ENCODE measurements around the gene FLYWCH2.
"Not testable (repeated sequence)": the region's sequence is repeated elsewhere in the genome, so short reads cannot be mapped to it uniquely, and the experiment has no call there.

FLYWCH2 gene

GRCh38 chr16:2904922-2905240 is 21.9 kb downstream of the FLYWCH2 start:
- Histone ChIP-seq H3K79me2 (ENCODE audit: insufficient read depth, low read length) (no peaks in the 10 kb centered on the region), H3K27ac (ENCODE audit: low read depth, low read length) (peak overlapping the region; percentile 72), H3K27me3 (ENCODE audit: low read length) (no peaks in the 10 kb centered on the region), H3K36me3 (ENCODE audit: low read length) (no peaks in the 10 kb centered on the region), H3K4me3 (ENCODE audit: insufficient read depth, low read length, poor library complexity, severe bottlenecking) (peak overlapping the region; percentile 72), H3K9me3 (ENCODE audit: insufficient read depth, low read length) (no peaks in the 10 kb centered on the region), H3K4me2 (ENCODE audit: low read depth, low read length, poor library complexity, severe bottlenecking) (peak overlapping the region; percentile 87), H3K9ac (ENCODE audit: low read length) (peak overlapping the region; percentile 80), H3K9me2 (replicated peaks; ENCODE audit: insufficient read depth, low read length) (no peaks in the 10 kb centered on the region), H4K20me1 (ENCODE audit: low read depth, low read length) (no peaks in the 10 kb centered on the region), H2AFZ (ENCODE audit: low read depth, low read length, severe bottlenecking) (peak overlapping the region; percentile 69), H3F3A (ENCODE audit: insufficient read depth) (0 out of 2 replicates have a peak, but pooled peaks cover 5% of the 10 kb centered on the region)
- TF ChIP-seq EZH2phosphoT487 (conservative IDR thresholded peaks at IDR 0.05; ENCODE audit: low read length) (no peak), CTCF (IDR thresholded peaks at IDR 0.05; ENCODE audit: insufficient read depth, low read length, poor library complexity, severe bottlenecking) (no peak)

GRCh38 chr16:2905241-2905987 is 22.4 kb downstream of the FLYWCH2 start:
- H2AFZ ChIP-seq (ENCODE audit: low read depth, low read length, severe bottlenecking) = peak overlapping the region; percentile 1
- peak overlapping the region; percentile 72 for H3K27ac ChIP-seq (ENCODE audit: low read depth, low read length)
- peak overlapping the region; percentile 80 for H3K9ac ChIP-seq (ENCODE audit: low read length)
- no peak for TF ChIP-seq EZH2phosphoT487 (conservative IDR thresholded peaks at IDR 0.05; ENCODE audit: low read length)
- TF ChIP-seq CTCF (IDR thresholded peaks at IDR 0.05; ENCODE audit: insufficient read depth, low read length, poor library complexity, severe bottlenecking) = no peak
- no peaks in the 10 kb centered on the region for H3K79me2 ChIP-seq (ENCODE audit: insufficient read depth, low read length)
- no peaks in the 10 kb centered on the region for H3K9me3 ChIP-seq (ENCODE audit: insufficient read depth, low read length)
- H3K9me2 ChIP-seq (replicated peaks; ENCODE audit: insufficient read depth, low read length) = no peaks in the 10 kb centered on the region
- peaks cover 9% of the 10 kb centered on the region for H3F3A ChIP-seq (ENCODE audit: insufficient read depth)
- peak overlapping the region; percentile 87 for H3K4me2 ChIP-seq (ENCODE audit: low read depth, low read length, poor library complexity, severe bottlenecking)
- peak overlapping the region; percentile 72 for H3K4me3 ChIP-seq (ENCODE audit: insufficient read depth, low read length, poor library complexity, severe bottlenecking)
- no peaks in the 10 kb centered on the region for H3K27me3 ChIP-seq (ENCODE audit: low read length)
- H4K20me1 ChIP-seq (ENCODE audit: low read depth, low read length) = no peaks in the 10 kb centered on the region
- H3K36me3 ChIP-seq (ENCODE audit: low read length) = no peaks in the 10 kb centered on the region

GRCh38 chr16:2905988-2906387 is 23.0 kb downstream of the FLYWCH2 start:
- H3K9me2 ChIP-seq (replicated peaks; ENCODE audit: insufficient read depth, low read length) = no peaks in the 10 kb centered on the region
- no peaks in the 10 kb centered on the region for H3K79me2 ChIP-seq (ENCODE audit: insufficient read depth, low read length)
- TF ChIP-seq CTCF (IDR thresholded peaks at IDR 0.05; ENCODE audit: insufficient read depth, low read length, poor library complexity, severe bottlenecking) (no peak), EZH2phosphoT487 (conservative IDR thresholded peaks at IDR 0.05; ENCODE audit: low read length) (no peak)
- H3K36me3 ChIP-seq (ENCODE audit: low read length) = no peaks in the 10 kb centered on the region
- H3K4me3 ChIP-seq (ENCODE audit: insufficient read depth, low read length, poor library complexity, severe bottlenecking) = peak overlapping the region; percentile 46
- peak overlapping the region; percentile 55 for H3K4me2 ChIP-seq (ENCODE audit: low read depth, low read length, poor library complexity, severe bottlenecking)
- H3K27ac ChIP-seq (ENCODE audit: low read depth, low read length) = no peak overlapping the region
- H4K20me1 ChIP-seq (ENCODE audit: low read depth, low read length) = no peaks in the 10 kb centered on the region
- peaks cover 13% of the 10 kb centered on the region for H3F3A ChIP-seq (ENCODE audit: insufficient read depth)
- H2AFZ ChIP-seq (ENCODE audit: low read depth, low read length, severe bottlenecking) = peak overlapping the region; percentile 52
- no peaks in the 10 kb centered on the region for H3K9me3 ChIP-seq (ENCODE audit: insufficient read depth, low read length)
- H3K27me3 ChIP-seq (ENCODE audit: low read length) = no peaks in the 10 kb centered on the region
- H3K9ac ChIP-seq (ENCODE audit: low read length) = no peak overlapping the region

GRCh38 chr16:2907084-2907753 is 24.2 kb downstream of the FLYWCH2 start:
- not testable (repeated sequence) for H3K4me2 ChIP-seq (ENCODE audit: low read depth, low read length, poor library complexity, severe bottlenecking); H3K4me3 ChIP-seq (ENCODE audit: insufficient read depth, low read length, poor library complexity, severe bottlenecking); H3K27ac ChIP-seq (ENCODE audit: low read depth, low read length); H2AFZ ChIP-seq (ENCODE audit: low read depth, low read length, severe bottlenecking); H3K36me3 ChIP-seq (ENCODE audit: low read length); H3K9ac ChIP-seq (ENCODE audit: low read length); H3K79me2 ChIP-seq (ENCODE audit: insufficient read depth, low read length); H3K9me3 ChIP-seq (ENCODE audit: insufficient read depth, low read length); H3K9me2 ChIP-seq (replicated peaks; ENCODE audit: insufficient read depth, low read length); H3K27me3 ChIP-seq (ENCODE audit: low read length); H4K20me1 ChIP-seq (ENCODE audit: low read depth, low read length)
- peaks cover 13% of the 10 kb centered on the region for H3F3A ChIP-seq (ENCODE audit: insufficient read depth)
